GM19324 (cell line): ENCODE results near the gene CREBBP.

Experiments
- ATAC-seq: cut with Tn5 transposase; IDR thresholded peaks from one replicate; pipeline ENCODE4 v1.9.1; 2021; ENCODE audit warnings: mild to moderate bottlenecking, moderate library complexity; ENCODE audit not compliant: unreplicated experiment, low FRiP score

Gene CREBBP

GRCh38 chr16:3800477-3801270 lies 79.8 kb downstream of the CREBBP start:
- no peak for ATAC-seq

GRCh38 chr16:3800019-3800418 lies 80.5 kb downstream of the CREBBP start:
- ATAC-seq = no peak

GRCh38 chr16:3799354-3799753 lies 81.2 kb downstream of the CREBBP start:
- ATAC-seq = no peak

GRCh38 chr16:3798838-3799237 lies 81.7 kb downstream of the CREBBP start:
- no peak for ATAC-seq

GRCh38 chr16:3797904-3798811 lies 82.4 kb downstream of the CREBBP start:
- ATAC-seq = no peak

GRCh38 chr16:3797473-3797872 lies 83.0 kb downstream of the CREBBP start:
- no peak for ATAC-seq

GRCh38 chr16:3793161-3793576 lies 87.3 kb downstream of the CREBBP start:
- ATAC-seq = no peak

- ATAC-seq = no peak
Measured at GRCh38 chr16:3792472-3793012, 88.0 kb downstream of the CREBBP start.

GRCh38 chr16:3791701-3792100 lies 88.8 kb downstream of the CREBBP start:
- no peak for ATAC-seq

GRCh38 chr16:3789375-3790099 lies 91.0 kb downstream of the CREBBP start:
- ATAC-seq = no peak

GRCh38 chr16:3788711-3789374 lies 91.7 kb downstream of the CREBBP start:
- no peak for ATAC-seq

- ATAC-seq = no peak
Measured at GRCh38 chr16:3787924-3788661, 92.4 kb downstream of the CREBBP start.

- ATAC-seq = no peak
Measured at GRCh38 chr16:3785413-3785812, 95.1 kb downstream of the CREBBP start.

- no peak for ATAC-seq
Measured at GRCh38 chr16:3783516-3783915, 97.0 kb downstream of the CREBBP start.

GRCh38 chr16:3782566-3782965 lies 97.9 kb downstream of the CREBBP start:
- no peak for ATAC-seq

- ATAC-seq = no peak
Measured at GRCh38 chr16:3781421-3781820, 99.1 kb downstream of the CREBBP start.

- no peak for ATAC-seq
Measured at GRCh38 chr16:3780570-3780969, 99.9 kb downstream of the CREBBP start.

GRCh38 chr16:3776316-3776715 lies 104.2 kb downstream of the CREBBP start:
- ATAC-seq = no peak

GRCh38 chr16:3774819-3775218 lies 105.7 kb downstream of the CREBBP start:
- no peak for ATAC-seq
